Measurements from ENCODE around the gene CEP112.

The CEP112 gene

GRCh38 chr17:66185862-66186261 lies 6.1 kb downstream of the CEP112 start:
- no peak for TF ChIP-seq CSRNP3 (CRISPR knock-in tag; IDR thresholded peaks at IDR 0.05)
- no peak for TF ChIP-seq POU6F1 (CRISPR knock-in tag; IDR thresholded peaks at IDR 0.05; ENCODE audit: borderline replicate concordance, low read depth)
- TF ChIP-seq ZNF8 (CRISPR knock-in tag; IDR thresholded peaks at IDR 0.05), result no peak
- TF ChIP-seq ZC3H10 (CRISPR knock-in tag; IDR thresholded peaks at IDR 0.05), result no peak
- no peak for TF ChIP-seq RARB (CRISPR knock-in tag; IDR thresholded peaks at IDR 0.05)
- no peak for TF ChIP-seq BACH2 (CRISPR knock-in tag; IDR thresholded peaks at IDR 0.05; ENCODE audit: borderline replicate concordance)
- no peak for TF ChIP-seq CREB5 (CRISPR knock-in tag; IDR thresholded peaks at IDR 0.05; ENCODE audit: low read depth)
- TF ChIP-seq TCF4 (CRISPR knock-in tag; IDR thresholded peaks at IDR 0.05; ENCODE audit: borderline replicate concordance), result no peak
- TF ChIP-seq ZFP3 (CRISPR knock-in tag; IDR thresholded peaks at IDR 0.05), result no peak
- TF ChIP-seq ARNTL (CRISPR knock-in tag; IDR thresholded peaks at IDR 0.05; ENCODE audit: borderline replicate concordance, low read depth), result no peak
- TF ChIP-seq PPARA (CRISPR knock-in tag; IDR thresholded peaks at IDR 0.05; ENCODE audit: borderline replicate concordance), result no peak
- no peak for TF ChIP-seq ISL1 (CRISPR knock-in tag; IDR thresholded peaks at IDR 0.05)
- TF ChIP-seq OSR1 (CRISPR knock-in tag; IDR thresholded peaks at IDR 0.05), result no peak
- TF ChIP-seq ESRRG (CRISPR knock-in tag; IDR thresholded peaks at IDR 0.05), result no peak
- no peak for TF ChIP-seq CSDC2 (CRISPR knock-in tag; IDR thresholded peaks at IDR 0.05)
- TF ChIP-seq TSHZ2 (CRISPR knock-in tag; IDR thresholded peaks at IDR 0.05), result no peak
- no peak for ATAC-seq

GRCh38 chr17:66184392-66184791 lies 7.5 kb downstream of the CEP112 start:
- TF ChIP-seq ZC3H10 (CRISPR knock-in tag; IDR thresholded peaks at IDR 0.05) (no peak), BACH2 (CRISPR knock-in tag; IDR thresholded peaks at IDR 0.05; ENCODE audit: borderline replicate concordance) (no peak), SNAI2 (CRISPR knock-in tag; IDR thresholded peaks at IDR 0.05) (no peak), CSRNP3 (CRISPR knock-in tag; IDR thresholded peaks at IDR 0.05) (no peak), ZNF70 (CRISPR knock-in tag; IDR thresholded peaks at IDR 0.05) (no peak), CSDC2 (CRISPR knock-in tag; IDR thresholded peaks at IDR 0.05) (no peak), POU6F1 (CRISPR knock-in tag; IDR thresholded peaks at IDR 0.05; ENCODE audit: borderline replicate concordance, low read depth) (no peak), ZFP30 (CRISPR knock-in tag; IDR thresholded peaks at IDR 0.05) (no peak), ZNF565 (CRISPR knock-in tag; conservative IDR thresholded peaks at IDR 0.05; ENCODE audit: low read depth) (no peak)
- ATAC-seq, result no peak

GRCh38 chr17:66183529-66183928 lies 8.4 kb downstream of the CEP112 start:
- ATAC-seq, result no peak
- TF ChIP-seq SNAI2 (CRISPR knock-in tag; IDR thresholded peaks at IDR 0.05) (no peak), ESRRG (CRISPR knock-in tag; IDR thresholded peaks at IDR 0.05) (no peak), RARB (CRISPR knock-in tag; IDR thresholded peaks at IDR 0.05) (no peak), TCF4 (CRISPR knock-in tag; IDR thresholded peaks at IDR 0.05; ENCODE audit: borderline replicate concordance) (no peak), GLIS3 (CRISPR knock-in tag; IDR thresholded peaks at IDR 0.05) (no peak), ZNF8 (CRISPR knock-in tag; IDR thresholded peaks at IDR 0.05) (no peak), POU6F1 (CRISPR knock-in tag; IDR thresholded peaks at IDR 0.05; ENCODE audit: borderline replicate concordance, low read depth) (no peak), ZNF565 (CRISPR knock-in tag; conservative IDR thresholded peaks at IDR 0.05; ENCODE audit: low read depth) (no peak), ZFP3 (CRISPR knock-in tag; IDR thresholded peaks at IDR 0.05) (no peak), BACH2 (CRISPR knock-in tag; IDR thresholded peaks at IDR 0.05; ENCODE audit: borderline replicate concordance) (no peak), PPARA (CRISPR knock-in tag; IDR thresholded peaks at IDR 0.05; ENCODE audit: borderline replicate concordance) (no peak), ARNTL (CRISPR knock-in tag; IDR thresholded peaks at IDR 0.05; ENCODE audit: borderline replicate concordance, low read depth) (no peak), PATZ1 (CRISPR knock-in tag; IDR thresholded peaks at IDR 0.05; ENCODE audit: borderline replicate concordance) (no peak), OSR1 (CRISPR knock-in tag; IDR thresholded peaks at IDR 0.05) (no peak)
